Left ventricle myocardium superior (tissue), 1 donor: ENCODE results near the gene TVP23C. TPM values are rescaled to one million over a fixed set of nuclear protein-coding genes. Genes with fewer than 3 reads are reported as not detected.

Experiments used
- ATAC-seq: fragments of 200-7000 bp; cut with Tn5 transposase; one replicate; pipeline ENCODE4 v1.9.1; 2020; ENCODE audit warnings: mild to moderate bottlenecking, moderate library complexity
- DNase-seq: peaks from one replicate; pipeline ENCODE4 v3.0.0-alpha.2; 2020
- intact Hi-C: fragments of 100-400 bp; cut with micrococcal nuclease; formaldehyde crosslinking; loops from one replicate; pipeline ENCODE4 v1.11.0; 2022
- total RNA-seq: library from RNA; stranded (reverse); fragmentation: NEBNext Ultra II Directional; extraction: Animal tissue kit (Norgen Biotek cat#: 25700); gene quantifications from one replicate; pipeline ENCODE4 v1.2.1, GENCODE V29; 2021
- donor health status: DM: no; HTN: yes; CAD: no; lungs with severe emphysema.

The TVP23C gene
- total RNA-seq, 1 donor from 2014 or later = 2.5 TPM

GRCh38 chr17:15475631-15476354, 87.5 kb downstream of the TVP23C start:
- intact Hi-C loops = loop anchor here (1.0 kb wide), 1 partner anchor 15 kb away; no protein-coding TSS in a partner anchor
- DNase-seq = no peak
- ATAC-seq = peak; percentile 88

- intact Hi-C loops = no loop called here
- ATAC-seq = no peak
Measured at GRCh38 chr17:15472891-15473290, 90.4 kb downstream of the TVP23C start.

GRCh38 chr17:15470536-15470935, 92.7 kb downstream of the TVP23C start:
- DNase-seq = no peak
- no peak for ATAC-seq
- intact Hi-C loops = no loop called here

More at GRCh38 chr17:15472891-15473290, 90.4 kb downstream of the TVP23C start:
- no peak for DNase-seq

- intact Hi-C loops = no loop called here
- peak; percentile 71 for ATAC-seq
- DNase-seq = peak; percentile 68
Measured at GRCh38 chr17:15469260-15469659, 94.0 kb downstream of the TVP23C start.

- intact Hi-C loops = no loop called here
- DNase-seq (no peak), ATAC-seq (peak; percentile 22)
Measured at GRCh38 chr17:15468126-15468525, 95.2 kb downstream of the TVP23C start.

- intact Hi-C loops = no loop called here
- no peak for DNase-seq
- ATAC-seq = no peak
Measured at GRCh38 chr17:15467592-15467991, 95.7 kb downstream of the TVP23C start, which contains the start of gene CDRT4. Gene CDRT4 (minus strand): TSS chr17:15467621. CDS start chr17:15440238, 27,383 bp downstream.

- ATAC-seq (no peak), DNase-seq (no peak)
- intact Hi-C loops = no loop called here
Measured at GRCh38 chr17:15466131-15466530, 97.2 kb downstream of the TVP23C start.

GRCh38 chr17:15465045-15465701, 98.1 kb downstream of the TVP23C start:
- intact Hi-C loops = no loop called here
- no peak for DNase-seq
- no peak for ATAC-seq

GRCh38 chr17:15464231-15464985, 98.9 kb downstream of the TVP23C start:
- DNase-seq (no peak), ATAC-seq (peak; percentile 35)
- intact Hi-C loops = no loop called here

GRCh38 chr17:15462976-15463772, 100.1 kb downstream of the TVP23C start:
- DNase-seq (peak; percentile 41), ATAC-seq (peak; percentile 79)
- intact Hi-C loops = no loop called here

GRCh38 chr17:15457723-15458094, 105.6 kb downstream of the TVP23C start:
- intact Hi-C loops = no loop called here
- DNase-seq = peak; percentile 58
- ATAC-seq = peak; percentile 73

- DNase-seq (peak; percentile 76), ATAC-seq (peak; percentile 77)
- intact Hi-C loops = no loop called here
Measured at GRCh38 chr17:15456972-15457722, 106.1 kb downstream of the TVP23C start.

GRCh38 chr17:15456496-15456895, 106.8 kb downstream of the TVP23C start:
- ATAC-seq = peak; percentile 46
- intact Hi-C loops = no loop called here
- peak; percentile 54 for DNase-seq

- intact Hi-C loops = no loop called here
- no peak for ATAC-seq
- no peak for DNase-seq
Measured at GRCh38 chr17:15454346-15454745, 108.9 kb downstream of the TVP23C start.

GRCh38 chr17:15453782-15454181, 109.5 kb downstream of the TVP23C start:
- ATAC-seq (no peak), DNase-seq (no peak)
- intact Hi-C loops = no loop called here

- intact Hi-C loops = no loop called here
- no peak for DNase-seq
- ATAC-seq = no peak
Measured at GRCh38 chr17:15453246-15453645, 110.0 kb downstream of the TVP23C start.

GRCh38 chr17:15452746-15453145, 110.5 kb downstream of the TVP23C start:
- no peak for ATAC-seq
- intact Hi-C loops = no loop called here
- DNase-seq = no peak
